ENCODE data around the gene UHRF1.
"Not testable (repeated sequence)": the region's sequence is repeated elsewhere in the genome, so short reads cannot be mapped to it uniquely, and the experiment has no call there.

Gene UHRF1

DNA sequence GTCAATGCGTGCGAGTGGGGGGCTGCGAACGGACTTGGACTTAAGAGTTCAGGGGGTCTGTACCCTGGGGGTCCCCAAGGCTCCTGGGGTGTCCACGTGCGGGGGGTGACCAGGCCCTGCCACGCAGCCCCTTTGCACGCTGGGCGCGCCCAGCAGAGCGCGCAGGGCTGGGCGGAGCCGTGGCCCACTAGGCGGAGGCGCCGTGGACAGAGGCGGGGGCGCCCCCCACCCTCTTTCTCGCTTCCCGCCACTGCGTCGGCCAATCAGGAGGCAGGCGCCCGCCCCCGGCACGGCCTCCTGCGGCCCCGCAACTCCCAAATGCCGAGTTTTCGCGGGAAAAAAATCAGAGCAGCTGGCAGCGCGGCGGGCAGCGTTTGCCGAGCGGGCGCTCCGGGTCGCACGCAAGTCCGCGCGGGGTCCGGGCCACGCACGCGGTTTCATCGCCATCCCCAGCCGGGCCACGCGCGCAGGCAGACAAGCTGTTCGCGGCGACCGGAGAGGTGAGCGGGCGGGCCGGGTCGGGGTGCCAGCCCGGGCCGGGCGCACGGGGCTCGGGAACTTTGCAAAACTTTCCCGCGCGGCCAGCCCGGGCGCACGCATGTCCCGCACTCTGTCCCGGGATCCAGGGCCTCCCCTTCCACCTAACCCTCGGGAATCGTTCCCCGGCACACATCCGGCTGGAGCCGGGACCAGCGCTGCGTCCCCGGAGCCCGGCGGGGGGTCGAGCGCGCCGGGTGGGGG, at the start of gene UHRF1:
UHRF1 (plus strand) TSS at position 346 of the 741 bp plus-strand sequence. CDS start 1,385 bp downstream, outside the sequence.
- peak; percentile 56 to 78 for DNase-seq (ENCODE audit: low read depth in 2 of 2)

DNA sequence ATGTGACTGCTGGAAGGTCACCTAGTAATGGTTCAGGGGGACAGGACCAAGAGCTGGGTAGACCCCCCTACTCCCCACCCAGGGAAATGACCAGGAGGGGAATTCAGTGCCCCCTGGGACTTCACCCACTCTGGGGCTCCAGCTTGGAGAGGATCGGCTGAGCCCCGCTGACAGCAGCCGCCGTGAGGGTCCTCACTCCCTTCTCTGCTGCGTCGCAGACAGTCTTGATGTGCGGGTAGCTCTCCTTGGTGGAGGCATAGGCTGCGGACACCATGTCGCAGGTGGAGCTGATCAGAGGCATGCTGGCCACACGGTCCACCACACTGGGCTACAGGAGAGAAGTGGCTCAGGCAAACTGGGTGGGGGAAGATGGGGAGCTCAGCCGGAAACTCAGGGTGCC, 49.6 kb upstream of the UHRF1 start:
- DNase-seq (ENCODE audit: low read depth in 2 of 2) = no peak

DNA sequence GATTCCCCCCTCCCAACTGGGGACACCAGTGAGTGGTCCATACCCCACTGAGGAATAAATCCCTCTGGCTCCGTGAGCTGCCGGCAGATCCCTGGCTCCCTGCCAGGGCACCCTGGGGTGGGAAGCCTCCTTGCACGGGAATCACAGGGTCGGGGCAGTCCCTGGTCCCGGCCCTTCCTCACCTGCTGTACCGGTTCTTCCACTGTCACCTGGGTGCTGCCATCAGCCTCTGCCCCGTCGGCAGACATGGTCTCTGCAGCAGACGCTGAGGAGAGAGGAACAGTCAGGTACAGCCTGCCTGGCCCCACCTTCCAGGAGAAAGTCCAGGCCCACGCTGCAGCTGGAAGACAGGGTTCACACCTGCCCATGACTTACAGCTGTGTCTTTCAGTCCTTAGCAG, 48.2 kb upstream of the UHRF1 start:
- DNase-seq (ENCODE audit: low read depth in 2 of 2) = no peak

DNA sequence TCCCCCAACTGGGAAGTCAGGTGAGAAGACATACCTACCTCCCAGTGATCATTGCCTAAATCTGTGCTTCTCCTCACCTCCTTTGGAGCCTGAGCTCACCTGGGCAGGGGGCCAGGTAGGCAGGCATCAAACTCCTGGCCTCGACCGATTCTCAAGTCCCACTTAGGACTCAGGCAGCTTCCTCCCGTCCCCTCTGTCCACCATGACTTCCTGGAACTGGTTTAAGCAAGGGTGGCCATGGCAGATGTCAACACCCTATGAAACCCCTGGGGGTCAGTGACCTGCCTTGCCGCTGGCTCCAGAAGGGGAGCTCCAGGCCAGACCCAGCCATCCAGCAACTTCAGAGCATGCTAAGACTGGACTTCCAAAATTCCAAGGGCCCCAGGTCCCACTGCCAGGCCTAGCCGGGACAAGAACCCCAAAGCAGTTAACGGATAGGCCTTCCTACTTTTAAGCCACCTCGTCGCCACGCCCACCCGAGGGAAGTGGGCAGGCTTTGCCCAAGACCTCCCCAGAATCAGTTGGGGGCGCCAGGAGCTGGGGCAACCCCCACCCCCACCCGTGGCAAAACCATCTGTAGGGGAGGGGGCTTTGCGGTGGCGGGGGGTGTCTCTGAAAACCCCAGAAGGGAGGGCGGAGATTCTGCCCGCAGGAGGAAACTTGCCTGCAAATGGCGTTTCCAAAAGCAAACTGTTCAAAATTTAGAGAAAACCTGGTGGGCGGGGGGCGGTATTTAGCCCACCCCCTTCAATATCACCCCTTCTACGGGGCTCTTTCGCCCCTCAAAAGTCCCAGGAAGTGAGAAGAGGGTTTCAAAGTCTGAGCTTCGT, 42.5 kb upstream of the UHRF1 start:
- peak in 1 of 2 experiments; percentile 30 for DNase-seq (ENCODE audit: low read depth in 2 of 2)

DNA sequence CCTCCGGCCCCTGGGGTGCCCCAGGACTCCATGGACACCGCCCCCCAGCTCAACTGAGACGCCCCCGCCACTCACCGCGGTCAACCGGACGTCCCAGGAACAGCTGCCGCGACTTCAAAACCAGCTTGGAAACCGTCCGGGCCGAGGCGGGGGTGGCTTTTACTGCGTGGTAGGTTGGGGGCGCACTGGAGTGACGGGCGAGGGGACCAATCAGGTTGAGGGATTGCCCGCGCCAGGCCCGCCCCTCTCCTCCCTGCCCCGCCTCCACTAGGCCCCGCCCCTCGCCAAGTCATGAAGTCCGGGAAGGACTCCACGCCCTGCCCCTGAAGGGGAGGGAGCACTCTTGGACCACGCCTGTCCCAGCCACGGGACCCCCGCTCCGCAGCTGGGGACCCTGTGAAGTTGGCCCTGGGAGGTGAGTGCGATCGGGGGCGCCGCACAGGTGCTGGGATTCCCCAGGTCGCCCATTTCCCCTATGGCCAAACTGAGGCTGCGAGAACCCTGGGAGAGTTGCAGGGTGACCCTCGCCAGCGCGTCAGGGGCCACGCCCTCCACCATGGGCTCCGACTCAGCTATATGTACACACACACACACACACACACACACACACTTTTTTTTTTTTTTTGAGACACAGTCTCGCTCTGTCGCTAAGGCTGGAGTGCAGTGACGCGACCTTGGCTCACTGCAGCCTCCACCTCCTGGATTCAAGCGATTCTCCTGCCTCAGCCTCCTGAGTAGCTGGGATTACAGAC, 41.6 kb upstream of the UHRF1 start, which contains the start of gene PLIN3:
PLIN3 (minus strand) TSS at position 134 of the 752 bp plus-strand sequence. CDS start 6,273 bp downstream, outside the sequence.
- DNase-seq (ENCODE audit: low read depth in 2 of 2) = peak; percentile 87 to 95

DNA sequence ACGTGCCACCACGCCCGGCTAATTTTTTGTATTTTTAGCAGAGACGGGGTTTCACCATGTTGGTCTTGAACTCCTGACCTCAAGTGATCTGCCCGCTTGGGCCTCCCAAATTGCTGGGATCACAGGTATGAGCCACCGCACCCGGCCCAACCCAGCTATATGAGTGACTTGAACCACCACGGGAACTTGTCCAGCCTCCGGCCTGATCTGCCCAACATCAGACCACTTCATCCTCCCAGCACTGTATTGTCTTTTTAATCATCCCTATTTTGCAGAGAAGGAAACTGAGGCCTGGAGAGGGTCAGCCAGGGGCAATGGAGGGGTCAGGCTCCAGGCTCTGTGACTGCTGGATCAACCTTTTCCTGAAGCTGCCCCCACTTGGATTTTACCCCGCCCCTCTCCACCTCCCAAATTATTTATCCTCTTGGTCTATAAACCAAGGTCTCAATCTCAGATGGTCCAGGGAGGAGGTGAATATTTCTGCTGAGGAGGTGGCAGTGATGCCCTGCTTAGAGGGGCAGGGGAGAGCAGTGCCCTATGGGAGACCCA, 40.9 kb upstream of the UHRF1 start:
- no peak for DNase-seq (ENCODE audit: low read depth in 2 of 2)

DNA sequence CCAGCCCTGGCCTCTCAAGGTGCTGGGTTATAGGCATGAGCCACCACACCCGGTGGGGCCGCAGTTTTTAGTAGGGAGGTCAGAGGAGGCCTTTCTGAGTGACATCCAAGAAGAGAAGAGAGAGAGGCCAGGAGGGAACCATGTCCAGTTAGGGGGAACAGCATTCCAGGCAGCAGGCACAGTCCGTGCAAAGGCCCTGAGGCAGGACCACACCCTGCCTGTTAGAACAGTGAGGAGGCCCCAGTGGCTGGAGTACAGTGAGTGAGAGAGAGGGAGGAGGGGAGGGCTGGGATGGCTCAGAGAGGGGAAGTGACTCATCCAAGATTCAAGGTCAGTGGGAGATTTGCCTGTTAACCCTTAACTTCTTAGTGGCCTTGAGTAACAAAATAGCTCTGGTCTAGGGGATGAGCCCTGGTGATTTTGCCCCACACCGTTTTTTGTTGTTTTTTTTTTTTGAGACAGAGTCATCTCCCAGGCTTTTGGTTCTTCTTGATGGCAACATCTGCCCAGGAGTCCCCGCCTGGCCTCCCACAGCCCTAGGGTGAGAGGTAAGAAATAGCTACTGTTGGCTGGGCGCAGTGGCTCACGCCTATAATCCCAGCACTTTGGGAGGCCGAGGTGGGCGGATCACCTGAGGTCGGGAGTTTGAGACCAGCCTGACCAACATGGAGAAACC, 39.1 kb upstream of the UHRF1 start:
- peak in 1 of 2 experiments; percentile 13 for DNase-seq (ENCODE audit: low read depth in 2 of 2)

DNA sequence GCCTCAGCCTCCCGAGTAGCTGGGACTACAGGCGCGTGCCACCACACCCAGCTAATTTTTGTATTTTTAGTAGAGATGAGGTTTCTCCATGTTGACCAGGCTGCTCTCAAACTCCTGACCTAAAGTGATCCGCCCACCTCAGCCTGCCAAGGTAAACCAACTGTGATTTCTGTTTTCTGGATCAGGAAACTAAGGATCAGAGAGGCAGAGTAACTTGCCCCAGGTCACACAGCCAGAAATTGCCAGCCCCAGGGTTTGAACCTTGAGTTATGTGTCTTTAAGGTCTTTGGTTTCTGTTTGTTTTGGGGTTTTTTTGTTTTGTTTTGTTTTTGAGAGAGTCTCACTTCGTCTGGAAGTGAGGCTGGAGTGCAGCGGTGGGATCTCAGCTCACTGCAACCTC, 37.6 kb upstream of the UHRF1 start:
- DNase-seq (ENCODE audit: low read depth in 2 of 2) = no peak

DNA sequence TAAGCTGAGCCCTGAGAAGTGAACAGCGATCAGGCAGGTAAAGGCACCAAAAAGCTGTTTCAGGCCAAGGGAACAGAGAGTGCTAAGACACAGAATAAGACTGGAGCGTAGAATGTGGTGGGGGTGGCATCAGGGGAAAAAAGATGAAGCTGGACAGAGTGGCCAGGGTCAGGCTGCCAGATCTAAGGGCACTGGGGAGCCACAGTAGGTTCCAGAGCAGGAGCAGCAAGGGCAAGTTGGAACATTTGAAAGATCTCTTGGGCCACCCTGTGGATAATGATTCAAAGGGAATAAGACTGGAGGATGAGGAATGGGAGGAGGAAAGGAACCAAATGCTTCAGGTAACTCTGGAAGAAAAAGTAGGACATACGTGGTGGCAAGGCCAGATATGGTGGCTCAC, 35.4 kb upstream of the UHRF1 start:
- DNase-seq (ENCODE audit: low read depth in 2 of 2) = no peak

DNA sequence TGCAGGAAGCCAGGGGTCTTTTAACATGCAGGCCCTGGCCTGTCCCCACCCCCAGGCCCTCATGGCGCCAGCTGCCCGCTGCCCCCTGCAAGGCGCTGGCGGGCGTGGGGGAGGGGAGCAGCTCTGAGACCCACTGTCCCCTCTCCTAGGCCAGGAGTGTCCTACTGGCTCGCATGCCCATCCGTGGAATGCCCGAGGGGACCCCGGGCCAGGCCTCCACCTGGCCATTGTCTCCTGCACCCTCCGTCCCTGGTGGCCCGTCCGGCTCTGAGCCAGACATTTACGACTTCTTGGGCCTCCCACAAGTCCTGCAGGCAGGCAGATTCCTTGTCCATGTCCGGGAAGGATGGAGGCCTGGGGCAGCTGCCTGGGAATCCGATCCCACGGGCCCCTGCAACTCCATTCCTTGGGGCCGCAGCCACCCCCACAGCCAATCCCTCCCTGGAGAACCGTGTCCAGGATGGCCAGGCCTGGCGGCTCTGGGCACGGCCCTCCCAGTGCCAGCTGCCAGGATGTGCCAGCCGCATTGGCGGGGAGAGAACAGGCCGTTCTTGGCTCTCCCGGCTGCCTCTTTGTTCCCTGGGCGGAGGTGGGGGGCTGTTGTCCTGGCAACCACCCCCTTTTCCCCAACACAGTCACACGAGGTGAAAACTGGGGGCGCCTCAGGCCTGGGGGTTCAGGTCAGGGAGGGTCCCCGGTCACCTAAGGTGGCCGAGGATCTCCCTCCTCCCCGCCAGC, 31.4 kb upstream of the UHRF1 start:
- DNase-seq (ENCODE audit: low read depth in 2 of 2) = no peak

DNA sequence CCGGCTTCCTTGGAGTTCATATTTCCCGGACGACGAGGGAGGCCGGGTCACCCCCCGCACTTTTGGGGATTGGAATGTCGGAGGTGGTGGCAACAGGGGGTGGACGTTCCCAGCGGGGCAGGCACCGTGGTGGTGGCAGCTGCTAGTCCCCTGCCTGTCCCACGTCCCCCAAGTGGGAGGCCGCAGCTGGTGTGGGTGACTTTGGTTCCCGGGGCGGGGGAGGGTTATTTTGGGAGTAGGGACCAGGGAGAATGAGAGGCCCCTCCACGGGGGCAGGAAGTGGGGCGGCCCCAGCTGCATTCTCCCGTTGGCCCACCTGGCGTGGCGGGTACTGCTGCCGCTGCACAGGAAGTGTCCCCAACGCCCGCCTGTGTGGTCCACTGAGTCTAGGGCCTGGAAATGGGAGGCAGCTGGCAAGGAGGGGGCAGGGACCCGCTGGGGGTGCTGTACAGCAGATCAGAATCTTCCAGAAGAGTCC, 30.8 kb upstream of the UHRF1 start:
- DNase-seq (ENCODE audit: low read depth in 2 of 2) = no peak

DNA sequence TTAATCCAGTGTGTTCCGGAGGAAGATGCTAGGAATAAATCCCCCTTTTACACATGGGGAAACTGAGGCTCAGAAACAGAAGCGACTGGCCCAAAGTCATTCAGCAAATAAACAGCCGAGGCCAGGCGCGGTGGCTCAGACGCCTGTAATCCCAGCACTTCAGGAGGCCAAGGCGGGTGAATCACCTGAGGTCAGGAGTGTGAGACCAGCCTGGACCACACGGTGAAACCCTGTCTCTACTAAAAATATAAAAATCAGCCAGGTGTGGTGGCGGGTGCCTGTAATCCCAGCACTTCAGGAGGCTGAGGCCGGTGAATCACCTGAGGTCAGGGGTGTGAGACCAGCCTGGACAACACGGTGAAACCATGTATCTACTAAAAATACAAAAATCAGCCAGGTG, 30.3 kb upstream of the UHRF1 start:
- DNase-seq (ENCODE audit: low read depth in 2 of 2) = no peak

DNA sequence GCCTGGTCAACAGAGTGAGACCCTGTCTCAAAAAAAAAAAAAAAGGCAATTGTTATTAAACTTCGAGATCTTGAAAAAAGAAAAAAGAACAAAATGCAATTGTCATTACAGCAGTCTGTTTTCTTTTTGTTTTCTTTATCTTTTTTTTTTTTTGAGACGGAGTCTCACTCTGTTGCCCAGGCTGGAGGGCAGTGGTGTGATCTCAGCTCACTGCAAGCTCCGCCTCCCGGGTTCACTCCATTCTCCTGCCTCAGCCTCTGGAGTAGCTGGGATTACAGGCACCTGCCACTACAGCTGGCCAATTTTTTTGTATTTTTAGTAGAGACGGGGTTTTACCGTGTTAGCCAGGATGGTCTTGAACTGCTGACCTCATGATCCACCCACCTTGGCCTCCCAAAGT, 26.4 kb upstream of the UHRF1 start:
- DNase-seq (ENCODE audit: low read depth in 2 of 2) = not testable (repeated sequence)

DNA sequence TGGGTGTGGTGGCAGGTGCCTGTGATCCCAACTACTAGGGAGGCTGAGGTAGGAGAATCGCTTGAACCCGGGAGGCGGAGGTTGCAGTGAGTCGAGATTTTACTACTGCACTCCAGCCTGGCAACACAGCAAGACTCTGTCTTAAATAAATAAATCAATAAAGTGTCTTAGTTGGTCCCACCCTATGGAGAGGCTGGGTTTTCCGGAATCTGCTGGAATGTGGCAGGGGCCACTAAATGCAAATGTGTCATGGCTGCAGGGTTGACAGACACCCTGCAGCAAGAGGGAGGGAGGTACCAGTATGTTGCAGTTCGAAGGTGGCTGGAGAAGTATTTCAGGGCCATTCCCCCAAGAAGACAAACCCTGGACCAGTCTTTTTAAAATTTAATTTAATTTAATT, 24.3 kb upstream of the UHRF1 start:
- DNase-seq (ENCODE audit: low read depth in 2 of 2) = not testable (repeated sequence)

DNA sequence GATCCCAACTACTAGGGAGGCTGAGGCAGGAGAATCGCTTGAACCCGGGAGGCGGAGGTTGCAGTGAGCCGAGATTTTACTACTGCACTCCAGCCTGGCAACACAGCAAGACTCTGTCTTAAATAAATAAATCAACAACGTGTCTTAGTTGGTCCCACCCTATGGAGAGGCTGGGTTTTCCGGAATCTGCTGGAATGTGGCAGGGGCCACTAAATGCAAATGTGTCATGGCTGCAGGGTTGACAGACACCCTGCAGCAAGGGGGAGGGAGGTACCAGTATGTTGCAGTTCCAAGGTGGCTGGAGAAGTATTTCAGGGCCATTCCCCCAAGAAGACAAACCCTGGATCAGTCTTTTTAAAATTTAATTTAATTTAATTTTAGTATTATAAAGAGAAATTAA, 21.5 kb upstream of the UHRF1 start:
- not testable (repeated sequence) for DNase-seq (ENCODE audit: low read depth in 2 of 2)

DNA sequence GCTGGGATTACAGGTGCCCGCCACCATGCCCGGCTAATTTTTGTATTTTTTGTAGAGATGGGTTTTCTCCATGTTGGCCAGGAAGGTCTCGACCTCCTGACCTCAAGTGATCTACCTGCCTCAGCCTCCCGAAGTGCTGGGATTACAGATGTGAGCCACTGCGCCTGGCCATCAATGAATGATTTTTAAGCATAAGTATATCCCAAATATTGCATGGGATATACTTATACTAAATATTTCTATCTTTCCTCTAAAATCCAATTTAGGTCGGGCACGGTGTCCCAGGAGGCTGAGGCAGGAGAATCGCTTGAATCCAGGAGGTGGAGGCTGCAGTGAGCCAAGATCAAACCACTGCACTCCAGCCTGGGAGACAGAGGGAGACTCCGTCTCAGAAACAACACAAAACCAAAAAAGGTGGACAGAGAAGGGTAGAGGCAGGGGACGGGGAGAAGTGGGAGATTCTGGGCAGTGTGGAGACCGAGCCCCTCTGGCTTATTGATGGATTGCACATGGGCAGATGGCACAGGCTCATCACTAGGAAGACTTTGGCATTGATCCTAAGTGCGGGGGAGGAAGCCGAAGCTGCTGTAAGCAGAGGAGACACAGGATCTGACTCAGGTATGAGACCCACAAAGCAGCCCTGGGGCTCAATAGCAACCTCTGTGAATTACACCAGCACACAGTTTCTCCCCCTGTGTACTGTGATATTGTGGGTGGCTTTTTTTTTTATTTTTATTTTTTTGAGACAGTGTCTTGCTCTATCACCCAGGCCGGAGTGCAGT, 20.1 kb upstream of the UHRF1 start:
- no peak for DNase-seq (ENCODE audit: low read depth in 2 of 2)

DNA sequence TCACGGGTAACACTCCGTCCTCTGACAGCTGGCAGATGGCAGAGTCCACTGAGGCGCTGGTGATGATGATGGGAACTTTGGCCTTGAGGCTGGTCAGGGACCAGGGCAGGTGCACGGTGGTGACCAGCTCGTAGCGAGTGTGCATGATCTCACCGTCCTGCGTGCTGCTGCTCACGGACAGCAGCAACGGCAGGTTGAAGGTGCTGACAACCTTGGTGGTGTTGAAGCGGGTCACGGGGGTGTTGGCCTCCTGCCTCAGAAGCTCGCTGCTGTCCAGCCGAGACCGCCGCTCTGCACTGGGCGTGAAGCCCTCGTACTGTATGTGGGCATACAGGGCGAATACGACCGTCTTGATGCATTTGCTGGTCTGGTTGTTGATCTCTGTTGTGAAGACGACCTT, 18.2 kb upstream of the UHRF1 start:
- DNase-seq (ENCODE audit: low read depth in 2 of 2) = no peak

DNA sequence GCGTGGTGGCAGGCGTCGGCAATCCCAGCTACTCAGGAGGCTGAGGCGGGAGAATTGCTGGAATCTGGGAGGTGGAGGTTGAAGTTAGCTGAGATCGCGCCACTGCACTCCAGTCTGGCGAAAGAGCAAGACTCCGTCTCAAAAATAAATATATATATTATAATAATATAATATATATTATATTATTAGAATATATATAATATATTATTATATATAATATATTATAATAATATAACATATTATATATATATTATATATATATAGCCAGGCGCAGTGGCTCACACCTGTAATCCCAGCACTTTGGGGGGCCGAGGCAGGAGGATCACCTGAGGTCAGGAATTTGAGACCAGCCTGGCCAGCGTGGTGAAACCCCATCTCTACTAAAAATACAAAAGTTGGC, 16.3 kb upstream of the UHRF1 start:
- not testable (repeated sequence) for DNase-seq (ENCODE audit: low read depth in 2 of 2)

DNA sequence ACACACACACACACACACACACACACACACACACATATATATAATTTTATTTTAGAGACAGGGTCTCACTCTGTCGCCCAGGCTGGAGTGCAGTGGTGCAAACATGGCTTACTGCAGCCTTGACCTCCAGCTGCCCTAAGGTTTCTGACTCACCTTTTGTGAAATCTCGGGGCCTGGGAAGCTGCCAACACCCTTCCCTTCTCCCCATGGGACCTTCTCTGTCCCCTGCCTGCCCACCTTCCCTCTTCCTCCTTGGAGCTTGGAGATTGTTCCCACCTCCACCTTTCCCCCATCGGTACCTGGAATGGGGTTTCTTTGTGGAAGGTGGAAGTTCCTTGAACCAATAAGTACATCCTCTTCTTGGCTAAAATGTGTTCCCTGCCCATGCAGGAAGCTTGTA, 12.9 kb upstream of the UHRF1 start:
- no peak for DNase-seq (ENCODE audit: low read depth in 2 of 2)

DNA sequence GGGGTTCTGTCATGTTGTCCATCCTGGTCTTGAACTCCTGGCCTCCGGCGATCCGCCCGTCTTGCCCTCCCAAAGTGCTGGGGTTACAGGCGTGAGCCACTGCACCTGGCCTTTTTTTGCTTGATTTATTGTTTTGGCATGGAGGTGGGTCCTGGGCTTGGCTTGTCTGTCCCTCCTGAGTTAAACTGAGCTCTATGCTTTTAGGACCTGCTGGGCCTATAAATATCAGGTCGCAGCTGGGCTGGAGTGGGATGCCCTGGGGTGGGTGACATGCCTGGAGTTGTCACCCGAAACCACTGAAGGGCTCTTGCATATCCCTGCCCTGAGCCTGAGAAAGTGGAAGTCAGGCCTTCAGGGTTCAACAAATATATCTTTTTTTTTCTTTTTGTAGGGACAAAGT, 12.2 kb upstream of the UHRF1 start:
- no peak for DNase-seq (ENCODE audit: low read depth in 2 of 2)
